GM12873 (cell line): Measurements from ENCODE around the gene PHACTR1.

Experiments
- CTCF ChIP-seq: IDR thresholded peaks from 2 replicates; pipeline ENCODE4 v1.5.1; 2012; ENCODE audit warnings: low read depth, mild to moderate bottlenecking, moderate library complexity, low read length, control low read depth; ENCODE audit not compliant: insufficient read depth; ENCODE audit errors: missing control alignments

Gene PHACTR1

GRCh38 chr6:12878741-12879140, 162.2 kb downstream of the PHACTR1 start:
- no peak for TF ChIP-seq CTCF

GRCh38 chr6:12882761-12883290, 166.3 kb downstream of the PHACTR1 start:
- TF ChIP-seq CTCF = no peak

GRCh38 chr6:12884983-12885382, 168.4 kb downstream of the PHACTR1 start:
- TF ChIP-seq CTCF = no peak

GRCh38 chr6:12886961-12887775, 170.6 kb downstream of the PHACTR1 start:
- no peak for TF ChIP-seq CTCF

GRCh38 chr6:12890171-12890790, 173.7 kb downstream of the PHACTR1 start:
- peak; percentile 82 for TF ChIP-seq CTCF

GRCh38 chr6:12891595-12891994, 175.0 kb downstream of the PHACTR1 start:
- no peak for TF ChIP-seq CTCF

- TF ChIP-seq CTCF = no peak
Measured at GRCh38 chr6:12892151-12892550, 175.6 kb downstream of the PHACTR1 start.
